ENCODE measurements around the gene DDX19B.

- no peak for TF ChIP-seq POLR2AphosphoS5 (IDR thresholded peaks at IDR 0.05; ENCODE audit: low read depth, low read length)
- TF ChIP-seq REST (IDR thresholded peaks at IDR 0.05; ENCODE audit: insufficient read depth in 1 of 2, low read depth in 2 of 2, low read length in 2 of 2): no peak
- TF ChIP-seq SIN3A (IDR thresholded peaks at IDR 0.05; ENCODE audit: borderline replicate concordance, insufficient read depth, low read length): no peak
- TF ChIP-seq TAF1 (IDR thresholded peaks at IDR 0.05; ENCODE audit: borderline replicate concordance, insufficient read depth, low read length): no peak
- TF ChIP-seq FOXP2 (optimal IDR thresholded peaks at IDR 0.05; ENCODE audit: borderline replicate concordance, extremely low read depth, extremely low read length, insufficient read depth): no peak
These were observed 28.8 kb upstream of the DDX19B start for GRCh38 chr16:70270176-70270575.
